ENCODE results near the gene ZNF827.

The ZNF827 gene

GRCh38 chr4:145757188-145757587, 181.4 kb downstream of the ZNF827 start:
- H3K27me3 Mint-ChIP-seq: no peaks in the 10 kb centered on the region
- peaks cover 2% of the 10 kb centered on the region for H3K9me3 Mint-ChIP-seq
- no peak for DNase-seq
- no peak overlapping the region for H3K4me3 Mint-ChIP-seq
- peaks cover 49% of the 10 kb centered on the region for H3K36me3 Mint-ChIP-seq (ENCODE audit: low read depth)
- H3K4me1 Mint-ChIP-seq (ENCODE audit: low read depth): peaks cover 46% of the 10 kb centered on the region
- peak overlapping the region; percentile 92 for H3K27ac Mint-ChIP-seq

- DNase-seq: no peak
These were observed 182.4 kb downstream of the ZNF827 start for GRCh38 chr4:145756244-145756643.

GRCh38 chr4:145755802-145756201, 182.8 kb downstream of the ZNF827 start:
- Mint-ChIP-seq H3K36me3 (ENCODE audit: low read depth) (peaks cover 36% of the 10 kb centered on the region), H3K27me3 (peaks cover 8% of the 10 kb centered on the region), H3K4me1 (ENCODE audit: low read depth) (peaks cover 45% of the 10 kb centered on the region), H3K4me3 (no peak overlapping the region), H3K9me3 (peaks cover 2% of the 10 kb centered on the region), H3K27ac (peak overlapping the region; percentile 92)
- DNase-seq: no peak

More at GRCh38 chr4:145756244-145756643, 182.4 kb downstream of the ZNF827 start:
- Mint-ChIP-seq H3K4me1 (ENCODE audit: low read depth) (peaks cover 46% of the 10 kb centered on the region), H3K4me3 (peak overlapping the region; percentile 12), H3K9me3 (peaks cover 2% of the 10 kb centered on the region), H3K36me3 (ENCODE audit: low read depth) (peaks cover 41% of the 10 kb centered on the region), H3K27me3 (peaks cover 5% of the 10 kb centered on the region), H3K27ac (peak overlapping the region; percentile 92)

GRCh38 chr4:145743641-145744040, 195.0 kb downstream of the ZNF827 start:
- no peak overlapping the region for H3K27ac Mint-ChIP-seq
- no peak for DNase-seq
- H3K9me3 Mint-ChIP-seq: no peaks in the 10 kb centered on the region
- H3K27me3 Mint-ChIP-seq: peaks cover 26% of the 10 kb centered on the region
- no peak overlapping the region for H3K4me3 Mint-ChIP-seq
- H3K4me1 Mint-ChIP-seq (ENCODE audit: low read depth): no peaks in the 10 kb centered on the region
- H3K36me3 Mint-ChIP-seq (ENCODE audit: low read depth): no peaks in the 10 kb centered on the region

GRCh38 chr4:145740806-145741205, 197.8 kb downstream of the ZNF827 start:
- no peak overlapping the region for H3K4me3 Mint-ChIP-seq
- DNase-seq: no peak
- H3K4me1 Mint-ChIP-seq (ENCODE audit: low read depth): no peaks in the 10 kb centered on the region
- H3K9me3 Mint-ChIP-seq: no peaks in the 10 kb centered on the region
- H3K36me3 Mint-ChIP-seq (ENCODE audit: low read depth): no peaks in the 10 kb centered on the region
- no peak overlapping the region for H3K27ac Mint-ChIP-seq
- H3K27me3 Mint-ChIP-seq: peaks cover 12% of the 10 kb centered on the region

- Mint-ChIP-seq H3K27me3 (peaks cover 6% of the 10 kb centered on the region), H3K27ac (no peak overlapping the region), H3K4me1 (ENCODE audit: low read depth) (peaks cover 3% of the 10 kb centered on the region), H3K36me3 (ENCODE audit: low read depth) (no peaks in the 10 kb centered on the region), H3K4me3 (no peak overlapping the region), H3K9me3 (no peaks in the 10 kb centered on the region)
- no peak for DNase-seq
These were observed 198.8 kb downstream of the ZNF827 start for GRCh38 chr4:145739845-145740244.

- no peak overlapping the region for H3K4me3 Mint-ChIP-seq
- no peak overlapping the region for H3K27ac Mint-ChIP-seq
- no peaks in the 10 kb centered on the region for H3K27me3 Mint-ChIP-seq
- no peak for DNase-seq
- H3K9me3 Mint-ChIP-seq: no peaks in the 10 kb centered on the region
- no peaks in the 10 kb centered on the region for H3K36me3 Mint-ChIP-seq (ENCODE audit: low read depth)
- H3K4me1 Mint-ChIP-seq (ENCODE audit: low read depth): peaks cover 25% of the 10 kb centered on the region
These were observed 202.3 kb downstream of the ZNF827 start for GRCh38 chr4:145736241-145736831.

GRCh38 chr4:145735827-145736226, 202.8 kb downstream of the ZNF827 start:
- Mint-ChIP-seq H3K27ac (no peak overlapping the region), H3K4me1 (ENCODE audit: low read depth) (peaks cover 27% of the 10 kb centered on the region), H3K9me3 (no peaks in the 10 kb centered on the region), H3K4me3 (no peak overlapping the region), H3K36me3 (ENCODE audit: low read depth) (no peaks in the 10 kb centered on the region), H3K27me3 (peaks cover 5% of the 10 kb centered on the region)
- no peak for DNase-seq

GRCh38 chr4:145735347-145735675, 203.3 kb downstream of the ZNF827 start:
- DNase-seq: no peak
- Mint-ChIP-seq H3K4me3 (no peak overlapping the region), H3K9me3 (no peaks in the 10 kb centered on the region), H3K4me1 (ENCODE audit: low read depth) (peaks cover 27% of the 10 kb centered on the region), H3K27ac (no peak overlapping the region), H3K36me3 (ENCODE audit: low read depth) (no peaks in the 10 kb centered on the region), H3K27me3 (peaks cover 8% of the 10 kb centered on the region)

- Mint-ChIP-seq H3K4me3 (no peak overlapping the region), H3K27ac (peak overlapping the region; percentile 55), H3K9me3 (no peaks in the 10 kb centered on the region), H3K27me3 (peaks cover 13% of the 10 kb centered on the region), H3K4me1 (ENCODE audit: low read depth) (peaks cover 27% of the 10 kb centered on the region), H3K36me3 (ENCODE audit: low read depth) (no peaks in the 10 kb centered on the region)
- DNase-seq: no peak
These were observed 203.9 kb downstream of the ZNF827 start for GRCh38 chr4:145734576-145735346.

- H3K27ac Mint-ChIP-seq: no peak overlapping the region
- no peak overlapping the region for H3K4me3 Mint-ChIP-seq
- peaks cover 27% of the 10 kb centered on the region for H3K4me1 Mint-ChIP-seq (ENCODE audit: low read depth)
- H3K9me3 Mint-ChIP-seq: no peaks in the 10 kb centered on the region
- peaks cover 17% of the 10 kb centered on the region for H3K27me3 Mint-ChIP-seq
- no peaks in the 10 kb centered on the region for H3K36me3 Mint-ChIP-seq (ENCODE audit: low read depth)
- DNase-seq: no peak
These were observed 204.6 kb downstream of the ZNF827 start for GRCh38 chr4:145734031-145734430.

- peak overlapping the region; percentile 79 for H3K27ac Mint-ChIP-seq
- H3K4me3 Mint-ChIP-seq: peak overlapping the region; percentile 74
- peaks cover 27% of the 10 kb centered on the region for H3K4me1 Mint-ChIP-seq (ENCODE audit: low read depth)
- no peaks in the 10 kb centered on the region for H3K36me3 Mint-ChIP-seq (ENCODE audit: low read depth)
- peak; percentile 88 for DNase-seq
- no peaks in the 10 kb centered on the region for H3K9me3 Mint-ChIP-seq
- H3K27me3 Mint-ChIP-seq: peaks cover 17% of the 10 kb centered on the region
These were observed 205.4 kb downstream of the ZNF827 start for GRCh38 chr4:145732895-145733880.

- no peaks in the 10 kb centered on the region for H3K9me3 Mint-ChIP-seq
- peaks cover 27% of the 10 kb centered on the region for H3K4me1 Mint-ChIP-seq (ENCODE audit: low read depth)
- DNase-seq: no peak
- H3K27me3 Mint-ChIP-seq: peaks cover 17% of the 10 kb centered on the region
- H3K36me3 Mint-ChIP-seq (ENCODE audit: low read depth): no peaks in the 10 kb centered on the region
- H3K27ac Mint-ChIP-seq: no peak overlapping the region
- peak overlapping the region; percentile 74 for H3K4me3 Mint-ChIP-seq
These were observed 206.4 kb downstream of the ZNF827 start for GRCh38 chr4:145732001-145732815.

GRCh38 chr4:145731028-145731427, 207.6 kb downstream of the ZNF827 start:
- Mint-ChIP-seq H3K27ac (no peak overlapping the region), H3K4me3 (no peak overlapping the region), H3K27me3 (peaks cover 20% of the 10 kb centered on the region), H3K9me3 (no peaks in the 10 kb centered on the region), H3K36me3 (ENCODE audit: low read depth) (no peaks in the 10 kb centered on the region), H3K4me1 (ENCODE audit: low read depth) (peaks cover 27% of the 10 kb centered on the region)
- no peak for DNase-seq
